ENCODE results near the gene TRIM65. TPM values are rescaled to one million over a fixed set of nuclear protein-coding genes. Genes with fewer than 3 reads are reported as not detected.

Gene TRIM65
- total and polyA plus RNA-seq, 2 experiments from 2014 or later, result 13.8 to 54.0 TPM

DNA sequence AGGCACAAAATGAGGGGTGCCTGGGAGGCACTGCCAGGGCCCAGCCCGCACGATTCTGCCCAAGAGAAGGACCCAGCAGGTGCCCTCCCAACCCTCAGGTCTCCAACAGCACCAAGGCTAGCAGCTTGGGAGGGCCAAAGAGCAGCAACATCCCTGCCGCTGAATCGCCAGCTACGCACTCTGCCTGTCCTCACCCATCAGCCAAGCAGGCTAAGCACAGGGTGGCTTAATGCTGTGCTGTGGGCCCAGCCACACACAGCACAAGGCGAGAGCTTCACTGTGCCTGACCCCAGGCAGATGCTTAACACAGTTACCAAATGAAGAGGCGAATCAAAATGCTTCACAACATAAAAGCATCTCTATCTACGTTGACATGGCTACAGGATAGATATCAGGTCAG is 18.5 kb upstream of the TRIM65 start:
- Histone ChIP-seq H3K9me2 (ENCODE audit: insufficient read depth) (no peaks in the 10 kb centered on the region), H3K4me1 (ENCODE audit: insufficient read depth) (no peaks in the 10 kb centered on the region; the same call in 1 of the 2 replicates), H3F3A (replicated peaks; ENCODE audit: low read depth) (no peaks in the 10 kb centered on the region), H2AFZ (no peak overlapping the region), H3K27ac (ENCODE audit: low read depth) (no peak overlapping the region), H3K36me3 (ENCODE audit: insufficient read depth) (no peaks in the 10 kb centered on the region), H3K79me2 (replicated peaks; ENCODE audit: insufficient read depth) (no peaks in the 10 kb centered on the region), H4K20me1 (replicated peaks; ENCODE audit: insufficient read depth) (no peaks in the 10 kb centered on the region), H3K27me3 (ENCODE audit: insufficient read depth) (no peaks in the 10 kb centered on the region), H3K4me2 (no peak overlapping the region), H3K4me3 (no peak overlapping the region)
- peak; percentile 25 for ATAC-seq
- Mint-ChIP-seq H3K9me3 (no peaks in the 10 kb centered on the region), H3K36me3 (ENCODE audit: low read depth) (peaks cover 10% of the 10 kb centered on the region; the same call in 2 of the 3 replicates), H3K27me3 (ENCODE audit: insufficient read depth, low read depth, poor library complexity) (peaks cover 7% of the 10 kb centered on the region), H3K4me1 (no peaks in the 10 kb centered on the region; the same call in 2 of the 3 replicates), H3K4me3 (no peak overlapping the region), H3K27ac (no peak overlapping the region)
- TF ChIP-seq NANOG (IDR thresholded peaks at IDR 0.05; ENCODE audit: borderline replicate concordance) (no peak), POLR2AphosphoS5 (IDR thresholded peaks at IDR 0.05; ENCODE audit: low read depth) (no peak), REST (IDR thresholded peaks at IDR 0.05; ENCODE audit: unreplicated experiment) (no peak), EZH2 (IDR thresholded peaks at IDR 0.05; ENCODE audit: low read depth, unreplicated experiment) (no peak)
- DNase-seq (ENCODE audit: low spot score), result no peak

DNA sequence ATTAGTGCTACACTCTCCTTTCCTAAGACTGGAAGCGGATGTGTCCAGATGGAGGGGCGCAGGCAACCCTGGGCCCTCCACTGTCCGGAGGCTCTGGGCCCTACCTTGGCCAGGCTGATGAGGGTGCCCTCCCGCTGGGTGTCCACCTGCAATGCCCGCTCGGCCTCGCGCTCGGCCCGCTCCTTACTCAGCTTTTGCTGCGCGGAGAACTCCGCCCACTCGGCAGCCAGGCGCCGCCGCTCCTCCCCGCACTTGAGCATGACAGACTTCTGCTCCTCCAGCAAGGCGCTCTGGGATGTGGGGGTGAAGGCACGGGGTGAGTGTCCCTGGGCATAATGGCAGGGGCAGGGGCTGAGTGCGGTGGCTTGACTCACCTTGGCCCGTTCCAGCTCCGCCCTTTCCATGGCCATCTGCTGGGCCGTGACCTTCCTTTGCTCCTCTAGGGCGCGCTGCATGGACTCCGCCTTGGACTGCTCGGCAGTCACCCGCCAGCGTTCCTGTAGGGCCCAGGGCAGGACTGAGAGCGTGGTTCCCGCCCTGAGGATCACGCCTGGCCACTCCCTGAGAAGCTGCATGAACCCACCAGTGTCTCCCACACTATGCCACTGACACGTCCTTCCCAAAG is 18.0 kb upstream of the TRIM65 start:
- Mint-ChIP-seq H3K36me3 (ENCODE audit: low read depth) (peaks cover 10% of the 10 kb centered on the region; the same call in 2 of the 3 replicates), H3K9me3 (no peaks in the 10 kb centered on the region), H3K27ac (no peak overlapping the region; the same call in 1 of the 2 replicates), H3K4me3 (no peak overlapping the region), H3K4me1 (no peaks in the 10 kb centered on the region; the same call in 2 of the 3 replicates), H3K27me3 (ENCODE audit: insufficient read depth, low read depth, poor library complexity) (peaks cover 6% of the 10 kb centered on the region)
- Histone ChIP-seq H3K4me1 (ENCODE audit: insufficient read depth) (no peaks in the 10 kb centered on the region; the same call in 1 of the 2 replicates), H3K79me2 (replicated peaks; ENCODE audit: insufficient read depth) (no peaks in the 10 kb centered on the region), H3K27me3 (ENCODE audit: insufficient read depth) (no peaks in the 10 kb centered on the region), H3K4me3 (no peak overlapping the region), H3K36me3 (ENCODE audit: insufficient read depth) (no peaks in the 10 kb centered on the region), H3K4me2 (no peak overlapping the region), H3K27ac (ENCODE audit: low read depth) (no peak overlapping the region), H3K9me2 (ENCODE audit: insufficient read depth) (no peaks in the 10 kb centered on the region), H4K20me1 (replicated peaks; ENCODE audit: insufficient read depth) (no peaks in the 10 kb centered on the region), H3F3A (replicated peaks; ENCODE audit: low read depth) (no peaks in the 10 kb centered on the region), H2AFZ (no peak overlapping the region)
- peak; percentile 86 for ATAC-seq
- DNase-seq (ENCODE audit: low spot score), result peak; percentile 76
- TF ChIP-seq, protein P1, sequence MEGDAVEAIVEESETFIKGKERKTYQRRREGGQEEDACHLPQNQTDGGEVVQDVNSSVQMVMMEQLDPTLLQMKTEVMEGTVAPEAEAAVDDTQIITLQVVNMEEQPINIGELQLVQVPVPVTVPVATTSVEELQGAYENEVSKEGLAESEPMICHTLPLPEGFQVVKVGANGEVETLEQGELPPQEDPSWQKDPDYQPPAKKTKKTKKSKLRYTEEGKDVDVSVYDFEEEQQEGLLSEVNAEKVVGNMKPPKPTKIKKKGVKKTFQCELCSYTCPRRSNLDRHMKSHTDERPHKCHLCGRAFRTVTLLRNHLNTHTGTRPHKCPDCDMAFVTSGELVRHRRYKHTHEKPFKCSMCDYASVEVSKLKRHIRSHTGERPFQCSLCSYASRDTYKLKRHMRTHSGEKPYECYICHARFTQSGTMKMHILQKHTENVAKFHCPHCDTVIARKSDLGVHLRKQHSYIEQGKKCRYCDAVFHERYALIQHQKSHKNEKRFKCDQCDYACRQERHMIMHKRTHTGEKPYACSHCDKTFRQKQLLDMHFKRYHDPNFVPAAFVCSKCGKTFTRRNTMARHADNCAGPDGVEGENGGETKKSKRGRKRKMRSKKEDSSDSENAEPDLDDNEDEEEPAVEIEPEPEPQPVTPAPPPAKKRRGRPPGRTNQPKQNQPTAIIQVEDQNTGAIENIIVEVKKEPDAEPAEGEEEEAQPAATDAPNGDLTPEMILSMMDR (conservative IDR thresholded peaks at IDR 0.05; ENCODE audit: low read depth in 2 of 2), result peak; percentile 17 to 57; a peak in 3 of 4 replicates
- no peak for TF ChIP-seq ZNF114 (CRISPR knock-in tag; IDR thresholded peaks at IDR 0.05)
